Omental fat pad (tissue), 4 donors: Measurements from ENCODE around the gene ECI2. TPM values are rescaled to one million over a fixed set of nuclear protein-coding genes. Genes with fewer than 3 reads are reported as not detected.

Experiments used
- ATAC-seq: fragments of 150-250 bp; one replicate; pipeline ENCODE4 v1.9.1; 2016; ENCODE audit warnings: mild to moderate bottlenecking, moderate library complexity; ENCODE audit not compliant: low FRiP score
- DNase-seq: peaks from one replicate; pipeline ENCODE4 v3.0.0-alpha.2; 2019; ENCODE audit warnings: low spot score
- total RNA-seq, 4 donors: library from RNA; depleted of rRNA; stranded (reverse); fragments of >200 nt; gene quantifications; one replicate each; pipeline ENCODE4 v1.1.0, GENCODE V29; 2016
- TF ChIP-seq, protein P1 (sequence below), 3 donors: fragments of 450-650 bp; IDR thresholded peaks; one replicate each; pipeline ENCODE4 v1.5.1; 2016 to 2017; ENCODE audit warnings: antibody characterized with exemption in 3 of 3, mild to moderate bottlenecking in 3 of 3, moderate library complexity in 2 of 3

ECI2 gene
- total RNA-seq, 4 donors from 2014 or later, result 48.8 to 82.2 (median 69.1) TPM

DNA sequence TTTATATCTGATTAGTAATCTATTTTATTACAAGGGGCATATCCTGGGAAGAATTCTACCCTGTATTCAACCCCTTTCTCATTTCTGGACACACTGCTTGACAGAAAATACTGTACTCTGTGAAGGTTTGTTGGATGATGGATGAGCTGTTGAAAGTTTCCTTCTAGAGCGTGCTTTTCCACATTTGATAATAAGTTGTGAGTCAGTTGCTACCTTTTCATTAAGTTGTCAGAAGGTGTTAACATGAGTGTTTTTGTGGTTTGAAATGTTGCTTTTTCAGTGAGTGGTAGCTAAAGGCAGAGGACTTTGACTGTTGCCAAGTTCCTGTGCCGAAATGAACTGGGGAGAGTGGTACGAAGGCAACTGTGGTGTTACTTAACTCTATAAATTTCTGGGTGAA lies 3.9 kb upstream of the ECI2 start:
- DNase-seq, result no peak
- TF ChIP-seq, protein P1, sequence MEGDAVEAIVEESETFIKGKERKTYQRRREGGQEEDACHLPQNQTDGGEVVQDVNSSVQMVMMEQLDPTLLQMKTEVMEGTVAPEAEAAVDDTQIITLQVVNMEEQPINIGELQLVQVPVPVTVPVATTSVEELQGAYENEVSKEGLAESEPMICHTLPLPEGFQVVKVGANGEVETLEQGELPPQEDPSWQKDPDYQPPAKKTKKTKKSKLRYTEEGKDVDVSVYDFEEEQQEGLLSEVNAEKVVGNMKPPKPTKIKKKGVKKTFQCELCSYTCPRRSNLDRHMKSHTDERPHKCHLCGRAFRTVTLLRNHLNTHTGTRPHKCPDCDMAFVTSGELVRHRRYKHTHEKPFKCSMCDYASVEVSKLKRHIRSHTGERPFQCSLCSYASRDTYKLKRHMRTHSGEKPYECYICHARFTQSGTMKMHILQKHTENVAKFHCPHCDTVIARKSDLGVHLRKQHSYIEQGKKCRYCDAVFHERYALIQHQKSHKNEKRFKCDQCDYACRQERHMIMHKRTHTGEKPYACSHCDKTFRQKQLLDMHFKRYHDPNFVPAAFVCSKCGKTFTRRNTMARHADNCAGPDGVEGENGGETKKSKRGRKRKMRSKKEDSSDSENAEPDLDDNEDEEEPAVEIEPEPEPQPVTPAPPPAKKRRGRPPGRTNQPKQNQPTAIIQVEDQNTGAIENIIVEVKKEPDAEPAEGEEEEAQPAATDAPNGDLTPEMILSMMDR (IDR thresholded peaks at IDR 0.05), result no peak
- no peak for ATAC-seq

DNA sequence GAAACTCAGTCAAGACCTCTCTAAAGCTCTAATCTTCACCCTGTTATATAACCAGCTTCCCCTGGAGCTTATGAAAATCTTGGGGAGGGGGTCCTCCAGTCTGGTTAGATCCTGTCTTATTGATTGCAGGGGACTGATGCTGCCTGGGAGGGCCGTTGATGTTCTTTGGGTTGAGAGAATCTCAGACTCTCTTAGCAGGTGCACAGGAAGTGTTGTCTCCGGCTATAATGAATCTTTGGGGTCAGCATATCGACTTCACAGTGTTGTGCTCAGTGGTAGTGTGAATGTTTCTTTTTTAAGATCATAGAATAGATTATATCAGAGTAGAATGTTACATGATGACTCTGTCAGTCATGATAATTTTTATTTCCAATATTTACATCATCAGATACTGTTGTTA lies 2.8 kb upstream of the ECI2 start:
- DNase-seq (no peak), ATAC-seq (no peak)

DNA sequence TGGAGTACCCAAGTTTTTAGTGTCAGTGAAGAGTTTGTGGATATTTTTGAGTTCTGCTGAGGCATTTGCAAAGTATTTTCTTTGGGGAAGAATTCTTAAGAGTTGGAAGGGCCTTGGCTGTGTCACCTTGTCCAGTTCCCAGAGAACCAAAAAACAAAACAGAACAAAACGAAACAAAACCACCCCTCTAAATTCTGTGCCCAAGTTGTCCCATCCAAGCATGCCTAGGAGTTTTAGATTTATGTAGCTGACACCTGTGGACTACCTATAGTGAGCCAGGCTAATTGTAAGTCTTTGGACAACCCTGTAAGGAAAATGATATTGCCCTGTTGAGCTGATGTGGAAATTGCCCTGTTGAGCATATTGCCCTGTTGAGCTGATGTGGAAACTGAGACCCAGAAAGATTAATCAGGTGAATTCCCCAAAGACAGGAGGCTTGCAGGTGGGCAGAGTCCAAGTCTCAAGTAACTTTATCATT lies 1.0 kb upstream of the ECI2 start:
- ATAC-seq (no peak), DNase-seq (no peak)
- TF ChIP-seq, protein P1 (IDR thresholded peaks at IDR 0.05), result no peak

More for the DNA sequence above, 2.8 kb upstream of the ECI2 start:
- TF ChIP-seq, protein P1 (IDR thresholded peaks at IDR 0.05), result no peak

DNA sequence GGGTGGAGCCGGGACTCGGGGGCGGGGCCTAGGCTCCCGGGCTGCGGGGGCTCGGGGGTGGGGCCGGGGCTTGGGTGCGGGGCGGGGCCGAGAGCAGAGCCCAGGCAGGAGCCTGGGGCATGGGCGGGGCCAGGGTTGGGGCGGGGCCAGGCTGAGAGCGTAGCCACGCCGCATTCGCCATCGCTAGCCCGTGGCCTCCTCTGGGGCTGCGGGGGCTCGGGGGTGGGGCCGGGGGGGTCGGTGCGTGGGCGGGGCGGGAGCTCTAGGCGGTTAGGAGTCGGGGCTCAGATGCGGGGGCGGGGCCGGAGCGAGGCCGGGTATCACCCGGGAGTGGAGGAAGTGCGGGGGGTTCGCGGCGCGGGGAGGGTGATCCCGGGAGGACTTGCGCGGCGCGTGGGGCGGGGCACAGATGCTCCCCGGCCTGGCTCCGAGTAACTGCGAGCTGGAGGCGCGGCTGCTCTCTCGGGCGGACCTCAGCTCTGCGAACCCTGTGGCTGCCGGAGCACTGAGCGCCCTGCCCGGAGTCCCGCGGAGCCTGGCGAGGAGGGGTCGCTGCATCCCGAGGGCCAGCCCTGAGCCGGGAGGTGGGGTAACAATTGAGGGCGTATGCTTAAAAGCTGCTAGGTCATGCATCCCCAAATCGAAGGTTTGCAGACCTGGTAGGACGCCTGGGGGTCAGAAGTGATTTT lies 434 bp upstream of the ECI2 start:
- peak; percentile 80 for DNase-seq
- peak; percentile 97 for ATAC-seq
- TF ChIP-seq, protein P1 (IDR thresholded peaks at IDR 0.05), result no peak

DNA sequence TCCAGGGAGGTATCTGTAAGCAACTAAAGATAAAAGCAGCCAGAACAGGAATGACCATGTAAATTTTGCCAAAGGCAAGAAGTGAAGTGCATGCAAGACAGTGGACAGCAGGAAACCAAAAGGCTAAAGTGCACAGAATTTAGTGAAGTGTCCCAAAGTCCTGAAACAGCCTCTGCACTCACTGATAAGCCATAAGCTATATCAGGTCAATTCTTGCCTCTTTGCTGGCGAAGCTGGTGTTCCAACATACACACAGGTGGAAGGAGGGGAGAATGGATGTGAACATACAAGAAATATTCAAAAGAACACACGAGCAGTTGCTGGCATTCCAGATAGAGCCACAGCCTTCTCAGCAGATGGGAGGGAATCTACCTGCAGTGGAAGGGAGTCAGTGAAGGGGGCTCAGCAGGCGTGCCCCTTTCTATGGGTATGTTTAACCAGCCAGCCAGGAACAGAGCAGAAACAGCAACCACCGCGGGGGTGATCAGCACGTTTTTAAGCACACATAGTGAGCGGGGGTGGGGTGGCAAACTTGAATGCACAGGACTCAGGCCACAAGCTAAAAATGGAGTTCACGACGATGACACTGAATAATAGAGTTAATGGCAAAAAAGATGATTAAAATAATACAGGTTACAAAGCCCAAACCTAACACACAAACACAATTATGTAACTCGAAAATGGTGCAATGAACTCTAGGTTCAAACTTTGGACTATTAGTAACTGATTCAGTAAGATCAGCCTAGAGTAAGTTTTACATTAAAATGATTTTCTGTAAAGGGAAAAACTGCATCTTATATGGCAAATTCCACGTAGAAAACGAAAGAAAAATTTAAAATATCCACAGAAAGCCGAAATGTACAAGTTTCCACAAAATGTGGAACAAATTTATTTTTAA lies 1.2 kb downstream of the ECI2 start:
- no peak for DNase-seq
- TF ChIP-seq, protein P1 (IDR thresholded peaks at IDR 0.05), result no peak

DNA sequence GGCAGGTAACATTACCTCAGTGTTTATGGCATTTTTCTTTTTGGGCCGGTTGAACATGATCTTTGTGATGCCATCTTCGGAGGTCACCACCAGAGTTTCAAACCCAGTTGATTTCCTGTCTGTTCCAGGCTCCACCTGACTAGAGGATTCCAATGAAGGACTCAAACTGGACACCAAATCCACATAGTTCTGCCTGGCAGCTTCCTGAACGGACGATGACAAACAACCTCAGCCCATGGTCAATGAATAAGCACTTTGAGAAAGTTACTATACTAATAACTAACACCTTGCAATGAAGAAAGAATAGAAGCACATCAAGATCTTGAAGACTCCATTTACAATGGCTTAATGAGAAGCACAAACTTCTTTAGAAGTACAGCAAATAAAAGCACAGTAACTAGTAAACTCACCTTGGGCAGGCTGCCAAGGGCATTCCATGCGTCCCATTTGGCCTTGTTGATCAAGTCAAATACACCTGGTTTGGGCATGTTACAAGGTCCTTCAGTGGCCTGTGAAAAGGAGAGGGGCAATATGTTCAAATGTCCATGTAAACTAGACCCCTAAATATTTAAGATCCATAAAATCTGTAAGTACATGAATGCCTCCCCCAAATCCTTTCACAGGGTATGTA lies 4.9 kb downstream of the ECI2 start:
- TF ChIP-seq, protein P1 (IDR thresholded peaks at IDR 0.05), result no peak
- ATAC-seq (no peak), DNase-seq (no peak)

More for the DNA sequence above, 1.2 kb downstream of the ECI2 start:
- ATAC-seq, result no peak
